ENCODE measurements around the gene MCU. TPM values are rescaled to one million over a fixed set of nuclear protein-coding genes. Genes with fewer than 3 reads are reported as not detected.

Gene MCU
- total and polyA plus RNA-seq, 10 of the 15 experiments (the other 5 are each of a cell fraction or from before 2014, with no cell fraction given): 5.1 to 49.1 (median 17.9) TPM

- TF ChIP-seq ZNF24 (IDR thresholded peaks at IDR 0.05): no peak
- no peak for TF ChIP-seq GABPA (IDR thresholded peaks at IDR 0.05; ENCODE audit: low read depth)
- no peak for TF ChIP-seq FOXM1 (IDR thresholded peaks at IDR 0.05; ENCODE audit: low read depth, low read length)
- TF ChIP-seq ZBED1 (IDR thresholded peaks at IDR 0.05; ENCODE audit: borderline replicate concordance): no peak
- TF ChIP-seq FOXK2 (IDR thresholded peaks at IDR 0.05): no peak
- TF ChIP-seq MTA3 (IDR thresholded peaks at IDR 0.05; ENCODE audit: borderline replicate concordance, low read length): no peak
- no peaks in the 10 kb centered on the region; the same call in 1 of the 3 replicates for H3K9me3 ChIP-seq (replicated peaks; ENCODE audit: control insufficient read depth, insufficient read depth, low read length)
- ChIA-PET CTCF (interaction anchor here (1.1 kb wide), 1 partner anchor 399 kb away, joined by 3 read pairs; no protein-coding TSS in a partner anchor), RAD21 (ENCODE audit: unreplicated experiment) (no interaction called here), POLR2A (no interaction called here), SMC1A (ENCODE audit: uncharacterized antibody, unreplicated experiment) (no interaction called here)
- H2AFZ ChIP-seq (ENCODE audit: control insufficient read depth, low read depth, low read length): no peak overlapping the region
- no TSS peak for BruUV-seq (replicated peaks)
- no peaks in the 10 kb centered on the region for H4K20me1 ChIP-seq (ENCODE audit: control insufficient read depth, insufficient read depth)
- H3K27ac ChIP-seq (ENCODE audit: control insufficient read depth, insufficient read depth): no peak overlapping the region
- H3K9ac ChIP-seq (ENCODE audit: control insufficient read depth, insufficient read depth, low read length): no peak overlapping the region
- in situ Hi-C loops (cut with MboI): no loop called here
- intact Hi-C loops (cut with micrococcal nuclease; ENCODE audit: unreplicated experiment): no loop called here
- ATAC-seq (no peak), DNase-seq (ENCODE audit: low read depth, low spot score) (no peak), FAIRE-seq (no peak)
- no peak overlapping the region for H3K4me2 ChIP-seq (ENCODE audit: control insufficient read depth, insufficient read depth)
- H3K27me3 ChIP-seq (replicated peaks in 1 of 2; ENCODE audit: control insufficient read depth in 2 of 2, insufficient read depth in 2 of 2, low read length in 1 of 2): no peaks in the 10 kb centered on the region
- no peaks in the 10 kb centered on the region for H3K79me2 ChIP-seq (ENCODE audit: control insufficient read depth, insufficient read depth, low read length)
- no peak overlapping the region for H3K4me3 ChIP-seq
- H3K4me1 ChIP-seq (ENCODE audit: control insufficient read depth, insufficient read depth, low read length): no peaks in the 10 kb centered on the region
- H3K36me3 ChIP-seq (ENCODE audit: control insufficient read depth in 2 of 2, insufficient read depth in 2 of 2, low read length in 1 of 2): no peaks in the 10 kb centered on the region
These were observed 72.2 kb downstream of the MCU start for GRCh38 chr10:72764151-72764550.

GRCh38 chr10:72765051-72765745 lies 73.3 kb downstream of the MCU start:
- no peak for FAIRE-seq
- H3K4me3 ChIP-seq: no peak overlapping the region
- intact Hi-C loops (cut with micrococcal nuclease; ENCODE audit: unreplicated experiment) (no loop called here), in situ Hi-C loops (cut with MboI) (no loop called here)
- no peak overlapping the region for H2AFZ ChIP-seq (ENCODE audit: control insufficient read depth, low read depth, low read length)
- no peak overlapping the region for H3K27ac ChIP-seq (ENCODE audit: control insufficient read depth, insufficient read depth)
- WGBS (ENCODE audit: insufficient coverage, insufficient replicate concordance, low lambda C conversion rate, missing lambda C conversion rate): 95% methylated on average over 3 of the region's 3 CpGs
- H3K27me3 ChIP-seq (replicated peaks in 1 of 2; ENCODE audit: control insufficient read depth in 2 of 2, insufficient read depth in 2 of 2, low read length in 1 of 2): no peaks in the 10 kb centered on the region
- no peaks in the 10 kb centered on the region for H3K36me3 ChIP-seq (ENCODE audit: control insufficient read depth in 2 of 2, insufficient read depth in 2 of 2, low read length in 1 of 2)
- H3K9ac ChIP-seq (ENCODE audit: control insufficient read depth, insufficient read depth, low read length): no peak overlapping the region
- ATAC-seq: no peak
- no peak for DNase-seq (ENCODE audit: low read depth, low spot score)
- POLR2A ChIA-PET: no interaction called here
- RAD21 ChIA-PET (ENCODE audit: unreplicated experiment): no interaction called here
- H3K4me1 ChIP-seq (ENCODE audit: control insufficient read depth, insufficient read depth, low read length): no peaks in the 10 kb centered on the region
- no peaks in the 10 kb centered on the region; the same call in 1 of the 3 replicates for H3K9me3 ChIP-seq (replicated peaks; ENCODE audit: control insufficient read depth, insufficient read depth, low read length)
- H4K20me1 ChIP-seq (ENCODE audit: control insufficient read depth, insufficient read depth): no peaks in the 10 kb centered on the region
- no TSS peak for BruUV-seq (replicated peaks)
- CTCF ChIA-PET: no interaction called here
- no peaks in the 10 kb centered on the region for H3K79me2 ChIP-seq (ENCODE audit: control insufficient read depth, insufficient read depth, low read length)
- H3K4me2 ChIP-seq (ENCODE audit: control insufficient read depth, insufficient read depth): no peak overlapping the region
- SMC1A ChIA-PET (ENCODE audit: uncharacterized antibody, unreplicated experiment): no interaction called here
- TF ChIP-seq JUND (IDR thresholded peaks at IDR 0.05; ENCODE audit: low read depth, low read length) (no peak), KAT2A (conservative IDR thresholded peaks at IDR 0.05; ENCODE audit: control insufficient read depth, low read depth, low read length) (no peak), ATF2 (IDR thresholded peaks at IDR 0.05; ENCODE audit: low read length) (no peak), SKIL (IDR thresholded peaks at IDR 0.05; ENCODE audit: low read depth, poor library complexity, severe bottlenecking) (no peak), ZBTB4 (CRISPR knock-in tag; IDR thresholded peaks at IDR 0.05) (no peak), CBX5 (IDR thresholded peaks at IDR 0.05; ENCODE audit: low read depth) (no peak)

Measured in GM12878 (cell line).